ENCODE data around the gene ARHGAP22.

ARHGAP22 gene

DNA sequence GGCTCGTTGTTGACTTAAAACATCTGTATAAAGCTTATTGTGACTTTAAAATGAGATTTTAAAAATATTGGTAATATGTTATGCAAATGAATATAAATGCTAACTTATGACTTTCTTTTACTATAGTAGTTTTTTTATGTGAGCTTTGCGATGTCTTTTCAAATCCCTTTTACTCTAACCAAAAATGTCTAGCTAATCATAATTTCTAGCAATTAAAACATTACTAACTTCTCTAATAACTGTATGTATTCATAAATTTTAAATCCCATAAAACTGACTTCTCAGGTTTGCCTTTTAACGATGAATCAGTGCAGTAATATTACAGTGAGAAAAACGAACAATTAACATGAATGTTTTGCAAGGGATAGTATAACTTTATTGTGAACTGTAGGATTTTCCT lies 185.2 kb downstream of the ARHGAP22 start:
- peaks cover 0 to 13% (median 0%) of the 10 kb centered on the region in 10 experiments; a peak in 7 of 20 replicates for H3K4me1 ChIP-seq
- peaks cover 12 to 46% (median 21%) of the 10 kb centered on the region in 11 experiments; a peak in 19 of 22 replicates for H3K36me3 ChIP-seq
- H3K27me3 ChIP-seq: no peaks in the 10 kb centered on the region
- H3K27ac ChIP-seq: no peak overlapping the region
- no peaks in the 10 kb centered on the region for H3K9me3 ChIP-seq (replicated peaks in 1 of 11)
- H4K20me1 ChIP-seq: 0 out of 22 replicates have a peak, but pooled peaks cover 0 to 4% (median 0%) of the 10 kb centered on the region in 11 experiments
- H3K9ac ChIP-seq: no peak overlapping the region
- TF ChIP-seq Cebpa-rat (IDR thresholded peaks at IDR 0.05): no peak
- H3K4me2 ChIP-seq: no peak overlapping the region
- H3K4me3 ChIP-seq: no peak overlapping the region

DNA sequence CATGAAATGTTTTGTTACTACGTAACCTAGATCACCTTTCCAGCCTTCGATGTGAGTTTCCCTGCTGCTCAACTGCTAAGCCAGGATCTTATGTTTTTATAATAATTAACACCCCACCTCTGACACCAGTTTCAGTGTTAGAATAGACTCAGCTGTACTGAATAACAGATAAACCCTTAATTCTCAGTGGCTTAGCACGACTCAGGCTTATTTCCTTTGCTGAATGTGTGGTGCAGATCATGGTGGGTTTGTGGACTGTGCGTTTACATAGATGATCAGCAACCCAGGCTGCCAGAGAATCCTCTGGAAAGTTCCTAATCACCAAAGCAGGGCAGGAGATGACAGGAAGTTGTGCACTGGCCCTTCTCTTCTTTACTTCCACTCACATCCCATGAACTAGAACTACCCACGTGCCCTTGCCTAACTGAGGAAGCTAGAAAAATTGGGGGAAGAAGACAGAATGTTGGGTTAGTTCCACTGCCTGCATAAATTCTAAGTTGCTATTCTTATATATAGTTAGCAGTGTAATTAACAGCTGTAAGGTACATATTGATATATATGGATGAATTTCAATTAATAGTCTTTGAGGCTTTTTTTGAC lies 186.6 kb downstream of the ARHGAP22 start:
- no peak for TF ChIP-seq Cebpa-rat (IDR thresholded peaks at IDR 0.05)
- Histone ChIP-seq H3K27ac (no peak overlapping the region), H3K27me3 (no peaks in the 10 kb centered on the region)

DNA sequence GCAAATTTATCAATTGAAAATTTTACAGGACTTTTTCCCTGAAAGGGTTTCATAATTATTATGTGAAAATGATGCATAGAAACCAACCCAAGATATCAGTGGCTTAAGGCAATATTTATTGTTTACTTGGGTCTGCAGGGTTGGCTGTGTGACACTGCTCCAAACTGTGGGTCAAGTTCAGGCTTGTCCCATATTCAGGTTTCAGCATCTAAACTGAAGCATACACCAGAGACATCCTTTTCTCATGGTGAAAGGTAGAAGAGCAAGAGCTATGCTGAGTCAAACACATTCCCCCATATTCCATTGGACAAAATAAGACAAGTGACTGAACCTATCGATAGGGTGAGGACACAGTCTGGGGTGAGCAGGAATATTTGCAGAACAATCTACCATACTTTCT lies 187.5 kb downstream of the ARHGAP22 start:
- Histone ChIP-seq H3K36me3 (peaks cover 22 to 63% (median 37%) of the 10 kb centered on the region in 11 experiments), H3K9ac (no peak overlapping the region), H3K4me1 (peaks cover 0 to 13% (median 0%) of the 10 kb centered on the region in 10 experiments; a peak in 7 of 20 replicates), H3K27ac (no peak overlapping the region), H3K27me3 (no peaks in the 10 kb centered on the region), H4K20me1 (0 out of 22 replicates have a peak, but pooled peaks cover 0 to 4% (median 0%) of the 10 kb centered on the region in 11 experiments), H3K4me3 (no peak overlapping the region), H3K4me2 (no peak overlapping the region), H3K9me3 (replicated peaks in 1 of 11) (peaks cover 6 to 10% (median 8%) of the 10 kb centered on the region in 11 experiments; a peak in 21 of 22 replicates)
- no peak for TF ChIP-seq Cebpa-rat (IDR thresholded peaks at IDR 0.05)

More for the DNA sequence above, 186.6 kb downstream of the ARHGAP22 start:
- H3K4me1 ChIP-seq: peaks cover 0 to 13% (median 0%) of the 10 kb centered on the region in 10 experiments; a peak in 7 of 20 replicates
- peaks cover 0 to 1% (median 0%) of the 10 kb centered on the region in 11 experiments; a peak in 2 of 22 replicates for H3K9me3 ChIP-seq (replicated peaks in 1 of 11)
- H3K9ac ChIP-seq: no peak overlapping the region
- no peak overlapping the region for H3K4me3 ChIP-seq
- peak overlapping the region in 2 of 11 experiments; percentile 40 to 63; a peak in 3 of 22 replicates for H3K4me2 ChIP-seq
- H4K20me1 ChIP-seq: 0 out of 22 replicates have a peak, but pooled peaks cover 0 to 4% (median 0%) of the 10 kb centered on the region in 11 experiments
- peaks cover 12 to 54% (median 28%) of the 10 kb centered on the region in 11 experiments; a peak in 21 of 22 replicates for H3K36me3 ChIP-seq

DNA sequence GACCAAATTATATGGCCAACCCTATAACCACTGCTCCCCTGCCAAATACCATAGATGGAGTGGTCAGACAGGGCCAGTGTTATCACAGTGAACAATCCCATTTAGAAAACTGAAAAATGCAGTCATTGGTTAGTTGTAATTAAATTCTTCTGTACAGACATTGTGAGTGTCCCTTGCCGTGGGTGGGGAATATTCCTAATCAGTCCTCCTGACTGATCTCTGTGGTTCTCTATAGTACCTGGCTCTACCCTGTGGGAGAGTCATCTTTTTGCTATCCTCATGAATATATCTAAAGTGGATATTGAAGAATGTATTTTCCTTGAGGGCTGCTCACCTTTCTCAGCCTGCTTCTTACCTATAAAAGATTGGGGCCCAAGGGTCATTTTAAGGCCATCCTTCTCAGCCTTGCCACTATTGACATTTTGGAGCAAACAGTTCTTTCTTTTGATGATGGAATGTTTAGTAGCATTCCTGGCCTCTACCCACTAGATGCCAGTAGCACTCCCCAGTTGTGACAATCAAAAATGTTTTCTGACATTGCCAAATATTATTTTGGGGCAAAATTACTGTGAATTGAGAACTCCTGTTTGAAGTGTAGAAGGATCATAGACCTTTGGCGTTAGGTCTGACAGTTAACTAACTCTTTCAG lies 188.2 kb downstream of the ARHGAP22 start:
- H3K4me1 ChIP-seq: peaks cover 0 to 13% (median 0%) of the 10 kb centered on the region in 10 experiments; a peak in 7 of 20 replicates
- peaks cover 13 to 17% (median 15%) of the 10 kb centered on the region in 11 experiments for H3K9me3 ChIP-seq (replicated peaks in 1 of 11)
- no peak overlapping the region for H3K4me2 ChIP-seq
- H3K27me3 ChIP-seq: no peaks in the 10 kb centered on the region
- no peak for TF ChIP-seq Cebpa-rat (IDR thresholded peaks at IDR 0.05)
- H3K27ac ChIP-seq: no peak overlapping the region
- 0 out of 22 replicates have a peak, but pooled peaks cover 0 to 4% (median 0%) of the 10 kb centered on the region in 11 experiments for H4K20me1 ChIP-seq
- no peak overlapping the region for H3K4me3 ChIP-seq
- peaks cover 28 to 69% (median 43%) of the 10 kb centered on the region in 11 experiments for H3K36me3 ChIP-seq
- no peak overlapping the region for H3K9ac ChIP-seq

DNA sequence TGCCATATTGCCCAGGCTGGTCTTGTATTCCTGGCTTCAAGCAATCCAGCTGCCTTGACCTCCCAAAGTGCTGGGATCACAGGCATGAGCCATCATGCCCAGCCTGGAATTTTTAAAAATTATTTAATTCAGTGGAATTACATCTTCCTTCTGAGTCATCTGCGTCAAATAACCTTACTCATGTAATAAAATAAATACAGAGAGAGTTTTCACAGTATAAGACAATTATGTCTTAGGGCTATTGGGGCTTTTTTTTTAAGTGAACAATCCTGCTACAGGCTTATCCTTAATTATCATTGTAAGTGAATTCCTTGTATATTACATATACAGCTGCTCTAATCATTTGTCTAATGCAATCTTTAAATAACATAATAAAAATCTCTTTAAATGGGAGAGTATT lies 190.1 kb downstream of the ARHGAP22 start:
- Histone ChIP-seq H3K36me3 (peaks cover 41 to 71% (median 50%) of the 10 kb centered on the region in 11 experiments), H3K27ac (no peak overlapping the region), H3K9me3 (replicated peaks in 1 of 11) (peaks cover 13 to 21% (median 15%) of the 10 kb centered on the region in 11 experiments), H3K27me3 (no peaks in the 10 kb centered on the region), H3K4me3 (no peak overlapping the region), H3K9ac (no peak overlapping the region), H4K20me1 (0 out of 22 replicates have a peak, but pooled peaks cover 0 to 4% (median 0%) of the 10 kb centered on the region in 11 experiments), H3K4me1 (peaks cover 0 to 13% (median 0%) of the 10 kb centered on the region in 10 experiments; a peak in 7 of 20 replicates), H3K4me2 (no peak overlapping the region)
- no peak for TF ChIP-seq Cebpa-rat (IDR thresholded peaks at IDR 0.05)

- peaks cover 42 to 71% (median 54%) of the 10 kb centered on the region in 11 experiments for H3K36me3 ChIP-seq
- H3K4me1 ChIP-seq: peaks cover 0 to 13% (median 0%) of the 10 kb centered on the region in 10 experiments; a peak in 7 of 20 replicates
- H3K4me2 ChIP-seq: no peak overlapping the region
- H3K9ac ChIP-seq: no peak overlapping the region
- peaks cover 13 to 21% (median 15%) of the 10 kb centered on the region in 11 experiments for H3K9me3 ChIP-seq (replicated peaks in 1 of 11)
- H4K20me1 ChIP-seq: 0 out of 22 replicates have a peak, but pooled peaks cover 0 to 4% (median 0%) of the 10 kb centered on the region in 11 experiments
- H3K27ac ChIP-seq: no peak overlapping the region
- H3K27me3 ChIP-seq: no peaks in the 10 kb centered on the region
- TF ChIP-seq Cebpa-rat (IDR thresholded peaks at IDR 0.05): no peak
- H3K4me3 ChIP-seq: no peak overlapping the region
These were observed 190.7 kb downstream of the ARHGAP22 start for GRCh38 chr10:48414160-48414559.

DNA sequence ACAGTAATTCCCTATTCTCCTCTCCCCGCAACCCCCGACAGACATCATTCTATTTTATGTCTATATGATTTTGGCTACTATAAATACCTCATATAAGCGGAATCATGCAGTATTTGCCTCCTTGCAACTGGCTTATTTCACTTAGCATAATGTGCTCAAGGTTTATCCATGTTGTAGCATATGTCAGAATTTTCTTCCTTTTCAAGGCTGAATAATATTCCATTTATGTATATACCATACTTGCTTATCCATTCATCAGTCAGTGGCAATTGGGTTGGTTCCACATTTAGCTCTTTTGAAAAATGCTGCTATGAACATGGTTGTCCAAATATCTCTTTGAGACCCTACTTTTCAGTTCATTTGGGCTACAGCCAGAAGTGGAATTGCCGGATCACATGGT lies 191.9 kb downstream of the ARHGAP22 start:
- Histone ChIP-seq H3K4me3 (no peak overlapping the region), H3K27ac (no peak overlapping the region), H3K4me2 (no peak overlapping the region), H3K36me3 (peaks cover 48 to 82% (median 66%) of the 10 kb centered on the region in 11 experiments), H3K4me1 (peaks cover 0 to 2% (median 0%) of the 10 kb centered on the region in 10 experiments; a peak in 4 of 20 replicates), H3K9ac (no peak overlapping the region), H4K20me1 (0 out of 22 replicates have a peak, but pooled peaks cover 0 to 4% (median 0%) of the 10 kb centered on the region in 11 experiments), H3K9me3 (replicated peaks in 1 of 11) (peaks cover 13 to 21% (median 15%) of the 10 kb centered on the region in 11 experiments), H3K27me3 (no peaks in the 10 kb centered on the region)
- TF ChIP-seq Cebpa-rat (IDR thresholded peaks at IDR 0.05): no peak

DNA sequence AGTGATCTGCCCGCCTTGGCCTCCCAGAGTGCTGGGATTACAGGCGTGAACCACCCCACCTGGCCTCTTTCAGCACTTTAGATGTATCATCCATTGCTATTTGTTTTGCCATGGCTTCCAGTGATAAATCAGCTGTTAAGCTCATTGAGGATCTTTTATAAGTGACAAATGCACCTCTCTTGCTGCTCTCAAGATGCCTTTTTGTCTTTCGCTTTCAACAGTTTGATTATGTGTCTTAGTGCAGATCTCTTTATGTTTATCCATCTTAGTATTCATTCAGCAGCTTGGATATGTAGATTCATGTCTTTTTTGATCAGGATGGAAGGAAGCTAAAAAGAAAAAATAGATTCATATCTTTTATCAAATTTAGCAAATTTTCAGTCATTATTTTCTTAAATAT lies 192.8 kb downstream of the ARHGAP22 start:
- 0 out of 22 replicates have a peak, but pooled peaks cover 0 to 4% (median 0%) of the 10 kb centered on the region in 11 experiments for H4K20me1 ChIP-seq

More for the DNA sequence above, 192.8 kb downstream of the ARHGAP22 start:
- Histone ChIP-seq H3K36me3 (peaks cover 48 to 88% (median 66%) of the 10 kb centered on the region in 11 experiments), H3K9me3 (replicated peaks in 1 of 11) (peaks cover 13 to 21% (median 15%) of the 10 kb centered on the region in 11 experiments), H3K4me2 (no peak overlapping the region), H3K27me3 (no peaks in the 10 kb centered on the region), H3K4me1 (peaks cover 0 to under 1% (median 0%) of the 10 kb centered on the region in 10 experiments; a peak in 1 of 20 replicates), H3K9ac (no peak overlapping the region), H3K27ac (no peak overlapping the region), H3K4me3 (no peak overlapping the region)
- TF ChIP-seq Cebpa-rat (IDR thresholded peaks at IDR 0.05): no peak
